ENCODE results near the gene EHMT1.

Gene EHMT1

DNA sequence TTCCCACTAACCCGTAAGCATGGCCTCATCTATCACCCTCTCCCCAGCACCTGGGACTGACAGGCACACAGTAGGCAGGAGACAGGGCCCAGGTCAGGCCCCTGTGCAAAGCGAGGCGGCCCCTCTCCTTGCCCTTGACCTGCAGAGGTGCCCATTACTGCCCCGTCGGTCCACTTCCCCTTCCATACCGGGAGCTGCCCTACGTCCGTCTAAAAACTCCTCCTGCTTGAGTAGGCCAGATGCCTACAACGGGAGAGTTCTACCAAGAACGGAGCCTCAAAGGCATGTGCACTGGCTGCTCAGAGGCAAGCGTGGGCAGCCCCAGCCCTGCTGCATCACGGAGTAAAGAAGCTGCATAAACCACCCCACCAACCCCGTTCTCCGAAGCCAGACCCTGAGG lies 35.5 kb upstream of the EHMT1 start:
- H3K4me3 ChIP-seq (ENCODE audit: low read depth, low read length) = no peak overlapping the region
- in situ Hi-C loops (cut with HindIII; ENCODE audit: low sequenced_read_pairs) = no loop called here
- TF ChIP-seq, protein P1, sequence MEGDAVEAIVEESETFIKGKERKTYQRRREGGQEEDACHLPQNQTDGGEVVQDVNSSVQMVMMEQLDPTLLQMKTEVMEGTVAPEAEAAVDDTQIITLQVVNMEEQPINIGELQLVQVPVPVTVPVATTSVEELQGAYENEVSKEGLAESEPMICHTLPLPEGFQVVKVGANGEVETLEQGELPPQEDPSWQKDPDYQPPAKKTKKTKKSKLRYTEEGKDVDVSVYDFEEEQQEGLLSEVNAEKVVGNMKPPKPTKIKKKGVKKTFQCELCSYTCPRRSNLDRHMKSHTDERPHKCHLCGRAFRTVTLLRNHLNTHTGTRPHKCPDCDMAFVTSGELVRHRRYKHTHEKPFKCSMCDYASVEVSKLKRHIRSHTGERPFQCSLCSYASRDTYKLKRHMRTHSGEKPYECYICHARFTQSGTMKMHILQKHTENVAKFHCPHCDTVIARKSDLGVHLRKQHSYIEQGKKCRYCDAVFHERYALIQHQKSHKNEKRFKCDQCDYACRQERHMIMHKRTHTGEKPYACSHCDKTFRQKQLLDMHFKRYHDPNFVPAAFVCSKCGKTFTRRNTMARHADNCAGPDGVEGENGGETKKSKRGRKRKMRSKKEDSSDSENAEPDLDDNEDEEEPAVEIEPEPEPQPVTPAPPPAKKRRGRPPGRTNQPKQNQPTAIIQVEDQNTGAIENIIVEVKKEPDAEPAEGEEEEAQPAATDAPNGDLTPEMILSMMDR (IDR thresholded peaks at IDR 0.05; ENCODE audit: low read depth, low read length, missing control alignments) = no peak
- DNase-seq (ENCODE audit: low read depth) = no peak

GRCh38 chr9:137583957-137584356 lies 34.8 kb upstream of the EHMT1 start:
- DNase-seq (ENCODE audit: low read depth) = no peak
- TF ChIP-seq, protein P1 (IDR thresholded peaks at IDR 0.05; ENCODE audit: low read depth, low read length, missing control alignments) = no peak
- in situ Hi-C loops (cut with HindIII; ENCODE audit: low sequenced_read_pairs) = no loop called here
- H3K4me3 ChIP-seq (ENCODE audit: low read depth, low read length) = no peak overlapping the region

DNA sequence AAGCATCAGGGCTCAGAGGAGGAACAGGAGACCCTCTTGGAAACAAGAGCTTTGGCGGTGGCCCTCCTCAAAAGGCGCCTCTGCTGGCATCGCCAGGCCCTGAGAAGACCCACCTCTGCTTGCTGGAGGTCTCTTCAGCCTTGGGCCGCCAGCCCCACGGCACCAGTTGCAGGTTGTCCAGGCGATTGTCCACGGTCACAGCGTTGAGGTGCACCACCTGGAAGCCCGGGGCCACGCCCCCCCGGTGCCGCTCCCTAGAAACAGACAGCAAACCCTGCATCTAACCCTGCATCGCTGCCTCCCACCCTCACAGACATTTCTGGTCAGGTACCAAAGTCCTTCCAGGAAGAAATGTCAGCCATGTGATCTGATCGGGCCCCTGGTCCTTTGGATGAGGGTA lies 32.0 kb upstream of the EHMT1 start:
- in situ Hi-C loops (cut with HindIII; ENCODE audit: low sequenced_read_pairs) = no loop called here
- DNase-seq (ENCODE audit: low read depth) = no peak
- H3K4me3 ChIP-seq (ENCODE audit: low read depth, low read length) = no peak overlapping the region
- TF ChIP-seq, protein P1 (IDR thresholded peaks at IDR 0.05; ENCODE audit: low read depth, low read length, missing control alignments) = no peak

- TF ChIP-seq, protein P1 (IDR thresholded peaks at IDR 0.05; ENCODE audit: low read depth, low read length, missing control alignments) = no peak
- no peak overlapping the region for H3K4me3 ChIP-seq (ENCODE audit: low read depth, low read length)
- DNase-seq (ENCODE audit: low read depth) = no peak
- in situ Hi-C loops (cut with HindIII; ENCODE audit: low sequenced_read_pairs) = no loop called here
Measured at GRCh38 chr9:137588311-137588710, 30.5 kb upstream of the EHMT1 start.

GRCh38 chr9:137588891-137589290 lies 29.9 kb upstream of the EHMT1 start:
- TF ChIP-seq, protein P1 (IDR thresholded peaks at IDR 0.05; ENCODE audit: low read depth, low read length, missing control alignments) = no peak
- in situ Hi-C loops (cut with HindIII; ENCODE audit: low sequenced_read_pairs) = no loop called here
- DNase-seq (ENCODE audit: low read depth) = no peak
- H3K4me3 ChIP-seq (ENCODE audit: low read depth, low read length) = peak overlapping the region; percentile 65

GRCh38 chr9:137589441-137590122 lies 29.2 kb upstream of the EHMT1 start:
- H3K4me3 ChIP-seq (ENCODE audit: low read depth, low read length) = peak overlapping the region; percentile 65
- DNase-seq (ENCODE audit: low read depth) = no peak
- in situ Hi-C loops (cut with HindIII; ENCODE audit: low sequenced_read_pairs) = no loop called here
- TF ChIP-seq, protein P1 (IDR thresholded peaks at IDR 0.05; ENCODE audit: low read depth, low read length, missing control alignments) = no peak

Measured in astrocyte of the cerebellum (primary cell).